HG03159 (cell line): ENCODE data around the gene RNF14.
"Not testable (repeated sequence)": the region's sequence is repeated elsewhere in the genome, so short reads cannot be mapped to it uniquely, and the experiment has no call there.

Experiments
- ATAC-seq: cut with Tn5 transposase; IDR thresholded peaks from one replicate; pipeline ENCODE4 v1.9.1; 2021; ENCODE audit warnings: mild to moderate bottlenecking, moderate library complexity; ENCODE audit not compliant: unreplicated experiment

RNF14 gene

GRCh38 chr5:141968914-141969608, at the start of gene RNF14:
RNF14 (plus strand) TSS chr5:141969105; CDS start chr5:141973589, 4,484 bp downstream.
- ATAC-seq = peak; percentile 93

GRCh38 chr5:141919218-141920119, 49.4 kb upstream of the RNF14 start:
- ATAC-seq = no peak

GRCh38 chr5:141920771-141921170, 48.1 kb upstream of the RNF14 start:
- ATAC-seq = no peak

- not testable (repeated sequence) for ATAC-seq
Measured at GRCh38 chr5:141922827-141923447, 46.0 kb upstream of the RNF14 start.

- peak; percentile 99 for ATAC-seq
Measured at GRCh38 chr5:141923448-141924313, 45.2 kb upstream of the RNF14 start, which contains the start of gene DELE1. DELE1 (plus strand) TSS chr5:141923871; CDS start chr5:141923942, 71 bp downstream.

- ATAC-seq = no peak
Measured at GRCh38 chr5:141926434-141926833, 42.5 kb upstream of the RNF14 start.

GRCh38 chr5:141928051-141928450, 40.9 kb upstream of the RNF14 start:
- ATAC-seq = no peak

- no peak for ATAC-seq
Measured at GRCh38 chr5:141929398-141930058, 39.4 kb upstream of the RNF14 start.

GRCh38 chr5:141931694-141932093, 37.2 kb upstream of the RNF14 start:
- no peak for ATAC-seq

- no peak for ATAC-seq
Measured at GRCh38 chr5:141933151-141933550, 35.8 kb upstream of the RNF14 start.

- no peak for ATAC-seq
Measured at GRCh38 chr5:141934099-141934844, 34.6 kb upstream of the RNF14 start.

- no peak for ATAC-seq
Measured at GRCh38 chr5:141935538-141935937, 33.4 kb upstream of the RNF14 start.

GRCh38 chr5:141940695-141941271, 28.1 kb upstream of the RNF14 start:
- no peak for ATAC-seq

GRCh38 chr5:141941307-141941706, 27.6 kb upstream of the RNF14 start:
- no peak for ATAC-seq

- no peak for ATAC-seq
Measured at GRCh38 chr5:141941779-141942178, 27.1 kb upstream of the RNF14 start.

GRCh38 chr5:141942185-141942857, 26.6 kb upstream of the RNF14 start:
- no peak for ATAC-seq

- no peak for ATAC-seq
Measured at GRCh38 chr5:141944076-141944475, 24.8 kb upstream of the RNF14 start.

- ATAC-seq = no peak
Measured at GRCh38 chr5:141945511-141946051, 23.3 kb upstream of the RNF14 start.
